Fibroblast of lung (primary cell): ENCODE measurements around the gene SPATA2L. TPM values are rescaled to one million over a fixed set of nuclear protein-coding genes. Genes with fewer than 3 reads are reported as not detected.

Source experiments
- DNase-seq, 2 donors: peaks; one replicate each; pipeline versions ENCODE4 v3.0.0 to v3.0.0-alpha.2; 2010; ENCODE audit warnings: low read depth in 2 of 2
- H2AFZ ChIP-seq: 2 replicates; pipeline ENCODE4 v1.5.1; 2012; ENCODE audit warnings: low read length, control low read depth, inconsistent platforms
- H3K27ac ChIP-seq: 2 replicates; pipeline ENCODE4 v1.5.1; 2011; ENCODE audit warnings: low read length, control low read depth; ENCODE audit not compliant: insufficient read depth
- H3K27me3 ChIP-seq: 2 replicates; pipeline ENCODE4 v1.5.1; 2011; ENCODE audit warnings: mild to moderate bottlenecking, low read length; ENCODE audit not compliant: control insufficient read depth, insufficient read depth
- H3K36me3 ChIP-seq: 2 replicates; pipeline ENCODE4 v1.5.1; 2011; ENCODE audit warnings: low read length; ENCODE audit not compliant: control insufficient read depth, insufficient read depth
- H3K4me1 ChIP-seq: 2 replicates; pipeline ENCODE4 v1.5.1; 2011; ENCODE audit warnings: low read length; ENCODE audit not compliant: control insufficient read depth, insufficient read depth; ENCODE audit errors: extremely low read depth
- H3K4me2 ChIP-seq: 2 replicates; pipeline ENCODE4 v1.5.1; 2011; ENCODE audit warnings: low read length, control low read depth; ENCODE audit not compliant: insufficient read depth; ENCODE audit errors: extremely low read depth
- H3K4me3 ChIP-seq, 4 experiments: fragments of 200-600 bp in 1 of 4; sonication (generic) in 1 of 4; replicated peaks in 1 of 4; 2 replicates each; pipeline ENCODE4 v1.5.1; 2011 to 2016; ENCODE audit warnings: low read length in 4 of 4, low read depth in 3 of 4, mild to moderate bottlenecking in 3 of 4, control low read depth in 2 of 4, inconsistent platforms in 1 of 4, mixed read lengths in 1 of 4; ENCODE audit not compliant: insufficient read depth in 1 of 4; ENCODE audit errors: control extremely low read depth in 1 of 4
- H3K79me2 ChIP-seq: 2 replicates; pipeline ENCODE4 v1.5.1; 2012; ENCODE audit warnings: mild to moderate bottlenecking, low read length, inconsistent platforms; ENCODE audit not compliant: control insufficient read depth, insufficient read depth
- H3K9ac ChIP-seq: 2 replicates; pipeline ENCODE4 v1.5.1; 2011; ENCODE audit warnings: mild to moderate bottlenecking, low read length, control low read depth; ENCODE audit not compliant: insufficient read depth
- H3K9me3 ChIP-seq: 2 replicates; pipeline ENCODE4 v1.5.1; 2012; ENCODE audit warnings: low read depth, low read length; ENCODE audit not compliant: control insufficient read depth, insufficient read depth
- H4K20me1 ChIP-seq: 2 replicates; pipeline ENCODE4 v1.5.1; 2011; ENCODE audit warnings: low read length; ENCODE audit not compliant: control insufficient read depth, insufficient read depth; ENCODE audit errors: extremely low read depth
- CTCF ChIP-seq, 2 donors: IDR thresholded peaks in 1 of 2; conservative IDR thresholded peaks in 1 of 2; 1 replicate in 1 of 2; 2 replicates in 1 of 2; pipeline ENCODE4 v1.5.1; 2011 to 2012; ENCODE audit warnings: low read length in 2 of 2, control low read depth in 1 of 2, inconsistent platforms in 1 of 2, low read depth in 1 of 2, mild to moderate bottlenecking in 1 of 2
- EZH2 ChIP-seq: IDR thresholded peaks from 2 replicates; pipeline ENCODE4 v1.5.1; 2012; ENCODE audit warnings: low read length, control low read depth, mild to moderate bottlenecking; ENCODE audit errors: missing control alignments
- polyA plus RNA-seq, 2 donors: library from polyadenylated mRNA; depleted of rRNA in 1 of 2; stranded (reverse) in 1 of 2; unstranded in 1 of 2; fragments of >200 nt; gene quantifications; 2 replicates each; pipeline ENCODE4 v1.2.1, GENCODE V29; 2011 to 2012; ENCODE audit warnings: missing spikeins in 1 of 2
- total RNA-seq: library from RNA; depleted of rRNA; stranded (reverse); fragments of >200 nt; gene quantifications from 2 replicates; pipeline ENCODE4 v1.2.1, GENCODE V29; 2014

SPATA2L gene
- total and polyA plus RNA-seq, 2 donors (not counting 1 experiment from before 2014, with no cell fraction given) = 1.7 to 7.3 TPM

- no peak overlapping the region for H3K4me3 ChIP-seq
- H3K27ac ChIP-seq = no peak overlapping the region
- no peaks in the 10 kb centered on the region for H3K79me2 ChIP-seq
- no peaks in the 10 kb centered on the region for H4K20me1 ChIP-seq
- no peaks in the 10 kb centered on the region for H3K9me3 ChIP-seq
- DNase-seq = no peak
- no peak overlapping the region for H2AFZ ChIP-seq
- no peak overlapping the region for H3K4me2 ChIP-seq
- no peak for TF ChIP-seq EZH2
- TF ChIP-seq CTCF (conservative IDR thresholded peaks at IDR 0.05 in 1 of 2, IDR thresholded peaks at IDR 0.05 in 1 of 2; ENCODE audit: low read depth in 1 of 2, low read length in 2 of 2) = no peak
- no peaks in the 10 kb centered on the region for H3K27me3 ChIP-seq
- H3K9ac ChIP-seq = no peak overlapping the region
- peaks cover 40% of the 10 kb centered on the region for H3K36me3 ChIP-seq
- H3K4me1 ChIP-seq = no peaks in the 10 kb centered on the region
Measured at GRCh38 chr16:89736554-89736953, 35.0 kb upstream of the SPATA2L start.

- Histone ChIP-seq H3K9ac (no peak overlapping the region), H3K79me2 (no peaks in the 10 kb centered on the region), H3K36me3 (peaks cover 48% of the 10 kb centered on the region)
Measured at GRCh38 chr16:89733792-89734191, 32.3 kb upstream of the SPATA2L start.

GRCh38 chr16:89733322-89733721 is 31.8 kb upstream of the SPATA2L start:
- Histone ChIP-seq H3K27ac (no peak overlapping the region), H3K4me1 (no peaks in the 10 kb centered on the region), H3K79me2 (no peaks in the 10 kb centered on the region), H3K4me2 (no peak overlapping the region), H4K20me1 (no peaks in the 10 kb centered on the region), H3K9ac (no peak overlapping the region), H3K27me3 (no peaks in the 10 kb centered on the region), H3K9me3 (no peaks in the 10 kb centered on the region), H2AFZ (no peak overlapping the region), H3K36me3 (peaks cover 47% of the 10 kb centered on the region), H3K4me3 (no peak overlapping the region)
- no peak for TF ChIP-seq EZH2
- DNase-seq = no peak

More at GRCh38 chr16:89733792-89734191, 32.3 kb upstream of the SPATA2L start:
- H3K27ac ChIP-seq = no peak overlapping the region
- DNase-seq = no peak
- H3K4me1 ChIP-seq = no peaks in the 10 kb centered on the region
- no peaks in the 10 kb centered on the region for H3K9me3 ChIP-seq
- no peak overlapping the region for H3K4me3 ChIP-seq
- TF ChIP-seq CTCF (conservative IDR thresholded peaks at IDR 0.05 in 1 of 2, IDR thresholded peaks at IDR 0.05 in 1 of 2; ENCODE audit: low read depth in 1 of 2, low read length in 2 of 2) (no peak), EZH2 (no peak)
- no peak overlapping the region for H2AFZ ChIP-seq
- no peaks in the 10 kb centered on the region for H3K27me3 ChIP-seq
- H3K4me2 ChIP-seq = no peak overlapping the region
- H4K20me1 ChIP-seq = no peaks in the 10 kb centered on the region

GRCh38 chr16:89732918-89733242 is 31.4 kb upstream of the SPATA2L start:
- Histone ChIP-seq H3K27me3 (no peaks in the 10 kb centered on the region), H3K36me3 (peaks cover 43% of the 10 kb centered on the region)

More at GRCh38 chr16:89732918-89733242, 31.4 kb upstream of the SPATA2L start:
- Histone ChIP-seq H3K9ac (no peak overlapping the region), H3K4me2 (no peak overlapping the region), H3K9me3 (no peaks in the 10 kb centered on the region), H3K4me3 (no peak overlapping the region), H4K20me1 (no peaks in the 10 kb centered on the region), H3K4me1 (no peaks in the 10 kb centered on the region), H3K27ac (no peak overlapping the region), H3K79me2 (no peaks in the 10 kb centered on the region), H2AFZ (no peak overlapping the region)
- TF ChIP-seq CTCF (conservative IDR thresholded peaks at IDR 0.05 in 1 of 2, IDR thresholded peaks at IDR 0.05 in 1 of 2; ENCODE audit: low read depth in 1 of 2, low read length in 2 of 2) = no peak
- no peak for TF ChIP-seq EZH2
- no peak for DNase-seq
